ENCODE measurements around the gene CYTIP.
"Not testable (repeated sequence)": the region's sequence is repeated elsewhere in the genome, so short reads cannot be mapped to it uniquely, and the experiment has no call there.

DNA sequence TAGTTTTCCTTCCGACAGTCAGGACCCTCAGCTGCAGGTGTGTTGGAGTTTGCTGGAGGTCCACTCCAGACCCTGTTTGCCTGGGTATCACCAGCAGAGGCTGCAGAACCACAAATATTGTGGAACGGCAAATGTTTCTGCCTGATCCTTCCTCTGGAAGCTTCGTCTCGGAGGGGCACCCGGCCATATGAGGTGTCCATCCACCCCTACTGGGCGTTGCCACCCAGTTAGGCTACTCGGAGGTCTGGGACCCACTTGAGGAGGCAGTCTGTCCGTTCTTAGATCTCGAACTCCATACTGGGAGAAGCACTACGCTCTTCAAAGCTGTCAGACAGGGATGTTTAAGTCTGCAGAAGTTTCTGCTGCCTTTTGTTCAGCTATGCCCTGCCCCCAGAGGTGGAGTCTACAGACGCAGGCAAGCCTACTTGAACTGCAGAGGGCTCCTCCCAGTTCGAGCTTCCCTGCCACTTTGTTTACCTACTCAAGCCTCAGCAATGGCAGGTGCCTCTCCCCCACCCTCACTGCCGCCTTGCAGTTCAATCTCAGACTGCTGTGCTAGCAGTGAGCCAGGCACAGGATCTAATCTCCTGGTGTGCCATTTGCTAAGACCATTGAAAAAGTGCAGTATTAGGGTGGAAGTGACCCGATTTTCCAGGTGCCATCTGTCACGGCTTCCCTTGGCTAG, 40.9 kb downstream of the CYTIP start:
- not testable (repeated sequence) for TF ChIP-seq EZH2 (IDR thresholded peaks at IDR 0.05; ENCODE audit: borderline replicate concordance); EZH2phosphoT487 (IDR thresholded peaks at IDR 0.05; ENCODE audit: low read depth, severe bottlenecking, unreplicated experiment)
- TF ChIP-seq, protein P1, sequence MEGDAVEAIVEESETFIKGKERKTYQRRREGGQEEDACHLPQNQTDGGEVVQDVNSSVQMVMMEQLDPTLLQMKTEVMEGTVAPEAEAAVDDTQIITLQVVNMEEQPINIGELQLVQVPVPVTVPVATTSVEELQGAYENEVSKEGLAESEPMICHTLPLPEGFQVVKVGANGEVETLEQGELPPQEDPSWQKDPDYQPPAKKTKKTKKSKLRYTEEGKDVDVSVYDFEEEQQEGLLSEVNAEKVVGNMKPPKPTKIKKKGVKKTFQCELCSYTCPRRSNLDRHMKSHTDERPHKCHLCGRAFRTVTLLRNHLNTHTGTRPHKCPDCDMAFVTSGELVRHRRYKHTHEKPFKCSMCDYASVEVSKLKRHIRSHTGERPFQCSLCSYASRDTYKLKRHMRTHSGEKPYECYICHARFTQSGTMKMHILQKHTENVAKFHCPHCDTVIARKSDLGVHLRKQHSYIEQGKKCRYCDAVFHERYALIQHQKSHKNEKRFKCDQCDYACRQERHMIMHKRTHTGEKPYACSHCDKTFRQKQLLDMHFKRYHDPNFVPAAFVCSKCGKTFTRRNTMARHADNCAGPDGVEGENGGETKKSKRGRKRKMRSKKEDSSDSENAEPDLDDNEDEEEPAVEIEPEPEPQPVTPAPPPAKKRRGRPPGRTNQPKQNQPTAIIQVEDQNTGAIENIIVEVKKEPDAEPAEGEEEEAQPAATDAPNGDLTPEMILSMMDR (IDR thresholded peaks at IDR 0.05; ENCODE audit: poor library complexity) = not testable (repeated sequence)
